LNCAP (cell line): ENCODE measurements around the gene RNF224.

Experiments
- CTCF ChIP-seq: fragments of 450-650 bp; IDR thresholded peaks from 2 replicates; pipeline ENCODE4 v1.5.1; 2017; ENCODE audit warnings: mild to moderate bottlenecking

Gene RNF224

DNA sequence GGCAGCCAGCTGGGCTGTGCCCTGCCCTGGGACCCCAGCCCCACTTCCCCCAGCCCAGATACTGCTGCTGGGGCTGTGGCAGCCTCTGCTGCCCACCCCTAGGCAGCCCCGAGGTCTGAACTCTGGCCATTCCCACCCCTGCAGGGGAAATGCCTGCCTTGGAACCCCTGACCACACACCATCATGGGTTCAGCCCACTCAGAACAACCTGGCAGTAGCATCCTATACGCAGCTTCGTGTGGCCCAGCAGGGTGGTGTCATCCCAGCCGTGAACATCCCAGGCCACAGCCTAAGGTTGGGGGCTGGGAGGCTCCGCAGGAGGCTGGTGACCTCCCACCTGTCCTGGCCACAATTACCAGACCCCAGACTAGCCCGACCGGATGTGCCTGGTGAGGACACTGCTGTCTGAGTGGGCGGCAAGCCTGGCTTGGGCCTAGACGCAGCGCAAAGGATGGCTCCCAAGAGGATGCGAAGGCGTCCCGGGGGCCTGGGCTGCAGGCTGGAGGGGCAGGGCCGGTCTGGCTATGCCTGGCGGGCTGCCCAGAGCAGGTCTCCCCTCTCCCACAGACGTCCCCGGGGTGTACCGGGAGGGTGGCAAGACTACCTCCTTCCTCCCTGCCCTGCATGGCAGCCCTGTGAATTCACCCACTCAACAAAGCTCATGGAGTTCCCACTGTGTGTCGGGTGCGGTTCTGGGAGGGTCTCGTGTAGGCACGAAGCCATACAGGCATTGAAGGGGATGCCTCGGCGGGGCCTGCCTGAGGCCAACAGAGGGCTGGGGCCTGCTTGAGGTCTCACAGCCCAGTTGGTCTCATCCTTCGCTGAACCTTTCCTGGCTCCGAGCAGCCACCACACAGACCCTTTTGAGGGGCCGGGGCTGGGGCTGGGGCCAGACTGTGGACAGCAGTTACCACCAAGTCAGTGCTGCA is 1.9 kb downstream of the RNF224 start:
- no peak for TF ChIP-seq CTCF

DNA sequence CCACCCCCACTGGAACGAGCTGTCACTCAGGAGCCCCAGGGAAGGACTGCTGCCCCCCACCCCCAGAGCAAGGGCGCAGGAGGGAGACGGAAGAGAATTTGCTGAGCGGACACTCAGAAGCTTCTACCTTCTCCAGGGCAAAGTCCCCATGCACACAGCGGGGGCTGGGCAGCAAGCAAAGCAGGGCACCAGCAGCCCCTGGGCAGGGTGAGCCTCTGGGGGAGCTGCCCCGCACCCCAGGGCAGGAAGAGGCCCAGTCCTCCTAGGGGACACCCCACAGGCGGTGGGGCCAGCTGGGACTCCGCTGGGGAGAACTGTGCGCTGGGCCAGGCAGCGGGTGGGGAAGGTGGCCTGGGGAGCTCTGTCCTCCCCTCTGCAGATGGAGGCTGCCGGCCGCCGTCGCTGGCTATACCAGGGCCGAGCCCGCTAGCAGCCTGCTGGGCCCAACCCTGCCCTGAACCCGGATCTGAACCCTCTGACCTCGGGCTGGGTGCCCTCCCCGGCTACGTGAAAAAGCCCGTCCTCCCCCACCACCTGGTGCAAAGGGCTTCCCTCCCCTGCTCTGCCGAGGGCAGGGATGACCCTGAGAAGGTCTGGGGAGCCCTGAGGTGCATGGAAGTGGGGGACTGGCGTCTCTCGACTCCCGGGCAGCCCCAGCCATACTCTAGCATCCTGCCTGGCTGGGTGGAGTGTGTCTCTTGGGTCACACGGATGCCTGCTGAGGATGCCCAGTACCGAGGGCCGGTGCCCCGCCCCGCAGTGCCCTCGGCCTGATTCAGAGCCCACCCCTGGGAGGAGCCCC is 2.8 kb downstream of the RNF224 start:
- no peak for TF ChIP-seq CTCF

- TF ChIP-seq CTCF = no peak
Observed at GRCh38 chr9:137230705-137231371, 3.5 kb downstream of the RNF224 start, which contains the start of gene SLC34A3. Gene SLC34A3 (plus strand): TSS chr9:137230901. CDS start chr9:137231703, 802 bp downstream.

DNA sequence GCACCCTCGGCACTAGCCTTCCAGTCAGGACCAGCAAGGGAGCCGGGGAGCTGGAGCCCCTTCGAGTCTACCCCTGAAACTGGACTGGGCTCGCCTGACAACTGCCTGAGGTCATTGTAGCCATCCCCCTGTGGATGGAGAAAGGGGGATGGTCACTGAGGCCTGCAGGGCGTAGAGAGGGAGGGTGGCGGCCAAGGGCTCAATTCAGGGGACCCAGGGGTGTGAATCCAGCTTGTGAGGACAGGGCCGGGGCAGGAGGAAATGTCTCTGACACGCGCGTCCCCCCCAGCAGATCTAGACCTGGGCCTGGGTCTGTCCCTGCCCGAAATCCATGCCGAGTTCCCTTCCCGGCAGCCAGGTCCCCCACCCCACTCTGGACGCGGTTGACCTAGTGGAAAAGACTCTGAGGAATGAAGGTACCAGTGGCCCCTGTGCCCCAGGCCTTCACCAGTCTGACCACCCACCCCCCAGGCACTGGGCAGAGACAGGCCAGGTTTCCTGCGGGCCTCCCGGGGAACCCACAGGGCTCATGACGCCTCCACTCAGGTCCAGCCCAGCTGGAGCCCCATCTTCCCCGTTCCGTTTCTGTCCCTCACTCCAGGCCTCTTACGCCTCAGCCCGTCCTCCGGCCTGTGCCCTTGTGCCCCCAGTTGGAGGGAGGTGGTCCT is 4.2 kb downstream of the RNF224 start:
- TF ChIP-seq CTCF = no peak

DNA sequence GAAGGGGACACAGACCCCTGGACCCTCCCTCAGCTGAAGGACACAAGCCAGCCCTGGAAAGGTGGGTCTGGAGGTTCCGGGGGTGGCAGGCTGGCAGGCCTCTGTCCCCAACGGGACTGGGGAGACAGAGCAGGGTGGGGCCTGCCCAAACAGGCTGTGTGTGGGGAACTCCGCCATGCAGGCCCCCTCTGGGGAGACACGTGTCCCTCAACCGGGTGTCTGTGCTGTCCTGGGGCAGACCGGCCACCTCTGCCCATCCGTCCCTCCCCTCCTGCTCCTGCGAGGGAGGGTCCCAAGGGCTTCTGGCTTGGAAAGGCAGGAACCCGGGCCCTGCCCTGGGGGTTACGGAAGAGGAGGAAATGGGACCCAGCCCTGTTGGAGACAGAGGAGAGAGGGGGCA is 4.8 kb downstream of the RNF224 start:
- no peak for TF ChIP-seq CTCF

GRCh38 chr9:137232510-137232909 is 5.2 kb downstream of the RNF224 start:
- no peak for TF ChIP-seq CTCF
